MM.1S (cell line): ENCODE results near the gene RFESD.

ENCODE experiments used
- CTCF ChIP-seq: fragments of 300-600 bp; sonication (generic); IDR thresholded peaks from 2 replicates; pipeline ENCODE4 v1.5.1; 2016; ENCODE audit warnings: antibody characterized with exemption, low read length, mixed read lengths
- EZH2 ChIP-seq: fragments of 300-600 bp; sonication (generic); optimal IDR thresholded peaks from 2 replicates; pipeline ENCODE3; 2017; ENCODE audit warnings: low read depth, mild to moderate bottlenecking, antibody characterized with exemption, low read length, mixed read lengths
- EZH2phosphoT487 ChIP-seq: fragments of 300-600 bp; sonication (generic); IDR thresholded peaks from 2 replicates; pipeline ENCODE4 v1.6.1; 2018; ENCODE audit warnings: antibody characterized with exemption, low read length

GRCh38 chr5:95707055-95707454, 60.5 kb downstream of the RFESD start:
- TF ChIP-seq CTCF = no peak
- no peak for TF ChIP-seq EZH2
- no peak for TF ChIP-seq EZH2phosphoT487
